Vagina (tissue), 2 donors: Measurements from ENCODE around the gene SMIM35.

ENCODE experiments used
- CTCF ChIP-seq, 3 experiments: fragments of 450-650 bp in 2 of 3; fragments of 200-600 bp in 1 of 3; sonication (generic) in 1 of 3; IDR thresholded peaks; one replicate each; pipeline ENCODE4 v1.5.1; 2017 to 2019; ENCODE audit warnings: antibody characterized with exemption in 3 of 3, mild to moderate bottlenecking in 2 of 3, moderate library complexity in 2 of 3
- POLR2AphosphoS5 ChIP-seq, 2 donors: sonication (generic); formaldehyde crosslinking; IDR thresholded peaks; one replicate each; pipeline ENCODE4 v1.9.0; 2017; ENCODE audit warnings: antibody characterized with exemption in 2 of 2, mild to moderate bottlenecking in 2 of 2, low read depth in 1 of 2; ENCODE audit not compliant: insufficient read depth in 1 of 2

DNA sequence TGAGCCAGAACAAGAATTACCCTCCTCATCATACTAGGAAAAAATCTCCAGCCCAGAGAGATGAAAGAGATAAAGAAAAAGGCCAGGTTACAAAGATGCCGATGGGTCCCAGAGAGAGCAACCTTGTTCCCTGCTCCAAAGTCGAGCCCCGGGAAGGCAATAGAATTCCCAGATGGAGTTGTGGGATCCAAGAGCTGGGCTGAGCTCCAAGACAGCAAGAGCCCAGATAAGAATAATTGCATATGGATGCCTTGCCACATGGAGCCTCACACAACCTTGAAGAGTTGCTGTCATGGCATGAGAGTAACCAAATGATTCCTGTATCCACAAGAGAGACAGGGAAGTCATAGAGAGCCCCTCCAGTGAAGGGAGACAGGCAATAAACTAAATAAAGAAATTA lies 69.7 kb downstream of the SMIM35 start:
- TF ChIP-seq POLR2AphosphoS5 (IDR thresholded peaks at IDR 0.05; ENCODE audit: insufficient read depth in 1 of 2, low read depth in 1 of 2): no peak
- TF ChIP-seq CTCF (IDR thresholded peaks at IDR 0.05): no peak
